B cell (primary cell): Measurements from ENCODE around the gene RBMS3.

Source experiments
- EZH2 ChIP-seq: IDR thresholded peaks from 2 replicates; pipeline ENCODE4 v1.6.1; 2012; ENCODE audit warnings: borderline replicate concordance, low read depth, mild to moderate bottlenecking, moderate library complexity, low read length; ENCODE audit not compliant: insufficient read depth, poor library complexity, severe bottlenecking
- TF ChIP-seq, protein P1 (sequence below): fragments of 200-600 bp; IDR thresholded peaks from one replicate; pipeline ENCODE4 v1.8.0; 2022; ENCODE audit warnings: antibody characterized with exemption, mild to moderate bottlenecking

- TF ChIP-seq, protein P1, sequence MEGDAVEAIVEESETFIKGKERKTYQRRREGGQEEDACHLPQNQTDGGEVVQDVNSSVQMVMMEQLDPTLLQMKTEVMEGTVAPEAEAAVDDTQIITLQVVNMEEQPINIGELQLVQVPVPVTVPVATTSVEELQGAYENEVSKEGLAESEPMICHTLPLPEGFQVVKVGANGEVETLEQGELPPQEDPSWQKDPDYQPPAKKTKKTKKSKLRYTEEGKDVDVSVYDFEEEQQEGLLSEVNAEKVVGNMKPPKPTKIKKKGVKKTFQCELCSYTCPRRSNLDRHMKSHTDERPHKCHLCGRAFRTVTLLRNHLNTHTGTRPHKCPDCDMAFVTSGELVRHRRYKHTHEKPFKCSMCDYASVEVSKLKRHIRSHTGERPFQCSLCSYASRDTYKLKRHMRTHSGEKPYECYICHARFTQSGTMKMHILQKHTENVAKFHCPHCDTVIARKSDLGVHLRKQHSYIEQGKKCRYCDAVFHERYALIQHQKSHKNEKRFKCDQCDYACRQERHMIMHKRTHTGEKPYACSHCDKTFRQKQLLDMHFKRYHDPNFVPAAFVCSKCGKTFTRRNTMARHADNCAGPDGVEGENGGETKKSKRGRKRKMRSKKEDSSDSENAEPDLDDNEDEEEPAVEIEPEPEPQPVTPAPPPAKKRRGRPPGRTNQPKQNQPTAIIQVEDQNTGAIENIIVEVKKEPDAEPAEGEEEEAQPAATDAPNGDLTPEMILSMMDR, result no peak
- TF ChIP-seq EZH2, result no peak
Observed at GRCh38 chr3:29751647-29752314, 470.9 kb downstream of the RBMS3 start.
